BE2C (cell line): ENCODE measurements around the gene GLIS1.
A peak's percentile ranks its signal among the peaks of the same experiment; 100 is the strongest.
"Not testable (repeated sequence)": the region's sequence is repeated elsewhere in the genome, so short reads cannot be mapped to it uniquely, and the experiment has no call there.

Experiments used
- DNase-seq: peaks from one replicate; pipeline ENCODE4 v3.0.0-alpha.2; 2020
- H3K27me3 ChIP-seq: fragments of 250-450 bp; sonication (Bioruptor Pico); 2 replicates; pipeline ENCODE4 v1.5.1; 2020; ENCODE audit warnings: mild to moderate bottlenecking
- H3K36me3 ChIP-seq: fragments of 250-450 bp; sonication (Bioruptor Pico); 2 replicates; pipeline ENCODE4 v1.5.1; 2020; ENCODE audit warnings: mild to moderate bottlenecking
- H3K4me1 ChIP-seq: fragments of 250-450 bp; sonication (Bioruptor Pico); 2 replicates; pipeline ENCODE4 v1.5.1; 2020
- H3K4me3 ChIP-seq: 2 replicates; pipeline ENCODE4 v1.5.1; 2011; ENCODE audit warnings: low read depth, low read length
- H3K9me3 ChIP-seq: fragments of 250-450 bp; sonication (Bioruptor Pico); 2 replicates; pipeline ENCODE4 v1.5.1; 2020
- CTCF ChIP-seq: IDR thresholded peaks from 2 replicates; pipeline ENCODE4 v1.5.1; 2012; ENCODE audit warnings: mild to moderate bottlenecking, low read depth, low read length

Gene GLIS1

GRCh38 chr1:53557830-53558738 lies 180.9 kb downstream of the GLIS1 start:
- H3K4me3 ChIP-seq, result no peak overlapping the region
- H3K36me3 ChIP-seq, result no peaks in the 10 kb centered on the region
- DNase-seq, result no peak
- no peaks in the 10 kb centered on the region for H3K4me1 ChIP-seq
- TF ChIP-seq CTCF, result no peak
- H3K9me3 ChIP-seq, result no peaks in the 10 kb centered on the region
- no peaks in the 10 kb centered on the region for H3K27me3 ChIP-seq

GRCh38 chr1:53557369-53557768 lies 181.6 kb downstream of the GLIS1 start:
- TF ChIP-seq CTCF, result no peak
- Histone ChIP-seq H3K36me3 (no peaks in the 10 kb centered on the region), H3K27me3 (no peaks in the 10 kb centered on the region), H3K4me1 (no peaks in the 10 kb centered on the region), H3K9me3 (no peaks in the 10 kb centered on the region), H3K4me3 (no peak overlapping the region)
- no peak for DNase-seq

- Histone ChIP-seq H3K4me3 (no peak overlapping the region), H3K9me3 (no peaks in the 10 kb centered on the region), H3K36me3 (no peaks in the 10 kb centered on the region), H3K27me3 (no peaks in the 10 kb centered on the region), H3K4me1 (no peaks in the 10 kb centered on the region)
- DNase-seq, result no peak
- no peak for TF ChIP-seq CTCF
These were observed 182.2 kb downstream of the GLIS1 start for GRCh38 chr1:53556657-53557227.

- H3K9me3 ChIP-seq, H3K36me3 ChIP-seq, H3K27me3 ChIP-seq, DNase-seq, H3K4me1 ChIP-seq, H3K4me3 ChIP-seq: not testable (repeated sequence)
These were observed 183.2 kb downstream of the GLIS1 start for GRCh38 chr1:53555620-53556326.

DNA sequence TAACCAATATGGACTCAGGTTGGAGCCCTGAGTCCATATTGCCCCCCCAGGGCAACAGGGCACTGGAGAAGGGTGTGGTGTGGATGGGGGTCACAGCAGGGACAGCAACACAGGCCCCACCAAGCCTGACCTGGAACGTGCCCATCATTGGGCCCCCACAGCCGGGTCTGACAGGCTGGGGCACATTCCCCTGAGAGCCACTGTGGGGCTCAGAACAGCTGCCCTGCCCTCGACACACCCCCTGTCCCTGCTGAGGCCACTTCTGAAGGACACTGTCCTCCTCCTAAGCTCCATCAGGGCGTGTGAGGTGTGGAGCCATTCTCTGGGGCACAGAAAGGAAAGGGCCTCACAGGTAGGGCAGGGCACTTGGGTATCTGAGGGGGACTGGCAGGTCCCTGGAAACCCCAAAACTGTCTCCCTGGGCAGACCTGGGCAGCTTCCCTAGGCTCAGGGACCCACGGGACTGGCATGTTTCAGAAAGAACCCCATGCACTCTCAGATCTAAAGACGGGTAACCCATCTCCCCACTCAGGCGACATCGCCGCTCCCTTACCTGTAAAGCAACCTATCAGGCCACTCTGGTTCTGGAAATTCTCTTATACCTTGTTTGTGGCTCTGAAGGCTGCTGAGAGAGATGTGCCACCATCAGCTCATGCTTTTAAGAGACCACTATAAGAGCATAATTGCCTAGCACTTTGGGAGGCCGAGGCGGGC lies 184.2 kb downstream of the GLIS1 start:
- no peaks in the 10 kb centered on the region for H3K4me1 ChIP-seq
- H3K4me3 ChIP-seq, result no peak overlapping the region
- no peaks in the 10 kb centered on the region for H3K36me3 ChIP-seq
- no peaks in the 10 kb centered on the region for H3K9me3 ChIP-seq
- H3K27me3 ChIP-seq, result no peaks in the 10 kb centered on the region
- TF ChIP-seq CTCF, result no peak
- peak; percentile 1 for DNase-seq

- Histone ChIP-seq H3K36me3 (no peaks in the 10 kb centered on the region), H3K27me3 (no peaks in the 10 kb centered on the region), H3K4me1 (no peaks in the 10 kb centered on the region), H3K4me3 (no peak overlapping the region), H3K9me3 (no peaks in the 10 kb centered on the region)
- no peak for TF ChIP-seq CTCF
- DNase-seq, result peak; percentile 3
These were observed 185.0 kb downstream of the GLIS1 start for GRCh38 chr1:53553734-53554509.
